SK-MEL-5 (cell line): ENCODE data around the gene SLC10A3. TPM values are rescaled to one million over a fixed set of nuclear protein-coding genes. Genes with fewer than 3 reads are reported as not detected.

Experiments
- DNase-seq: peaks from one replicate; pipeline ENCODE4 v3.0.0-alpha.2; 2016; ENCODE audit warnings: low read depth, low spot score
- in situ Hi-C: cut with HindIII; loops from 2 replicates; pipeline ENCODE4 v1.10.0; 2016; ENCODE audit warnings: low sequenced_read_pairs, high pct_unique_total_duplicates, low pct_unique_long_range_greater_than_20kb
- total RNA-seq: library from RNA; depleted of rRNA; stranded (reverse); fragments of >200 nt; shearing (Covaris generic); gene quantifications from 2 replicates; pipeline ENCODE4 v1.2.3, GENCODE V29; 2014

Gene SLC10A3
- total RNA-seq, 1 experiment from 2014 or later = 9.8 TPM

GRCh38 chrX:154487518-154488290 is 2.7 kb downstream of the SLC10A3 start:
- DNase-seq = no peak
- in situ Hi-C loops = no loop called here

- peak; percentile 41 for DNase-seq
- in situ Hi-C loops = no loop called here
Observed at GRCh38 chrX:154486396-154487207, 3.8 kb downstream of the SLC10A3 start, which contains the start of gene UBL4A. TSS of gene UBL4A (minus strand) at chrX:154486615. CDS start at chrX:154486584, 31 bp downstream.

- in situ Hi-C loops = no loop called here
- DNase-seq = no peak
Observed at GRCh38 chrX:154486052-154486395, 4.4 kb downstream of the SLC10A3 start.

GRCh38 chrX:154485150-154486051 is 5.0 kb downstream of the SLC10A3 start:
- no peak for DNase-seq
- in situ Hi-C loops = no loop called here

- in situ Hi-C loops = no loop called here
- no peak for DNase-seq
Observed at GRCh38 chrX:154484255-154485149, 5.9 kb downstream of the SLC10A3 start.

- no peak for DNase-seq
- in situ Hi-C loops = no loop called here
Observed at GRCh38 chrX:154483325-154483724, 7.1 kb downstream of the SLC10A3 start.

- in situ Hi-C loops = no loop called here
- DNase-seq = no peak
Observed at GRCh38 chrX:154482786-154483185, 7.6 kb downstream of the SLC10A3 start.

GRCh38 chrX:154481911-154482601 is 8.4 kb downstream of the SLC10A3 start:
- in situ Hi-C loops = no loop called here
- DNase-seq = no peak

GRCh38 chrX:154481195-154481594 is 9.2 kb downstream of the SLC10A3 start:
- in situ Hi-C loops = no loop called here
- DNase-seq = no peak

GRCh38 chrX:154478728-154479622 is 11.5 kb downstream of the SLC10A3 start, which contains the start of gene LAGE3:
TSS of gene LAGE3 (minus strand) at chrX:154479281. CDS start at chrX:154478915, 366 bp downstream.
- peak; percentile 86 for DNase-seq
- in situ Hi-C loops = no loop called here

- in situ Hi-C loops = no loop called here
- no peak for DNase-seq
Observed at GRCh38 chrX:154477891-154478477, 12.4 kb downstream of the SLC10A3 start.

GRCh38 chrX:154476821-154477220 is 13.6 kb downstream of the SLC10A3 start:
- no peak for DNase-seq

GRCh38 chrX:154473683-154474082 is 16.7 kb downstream of the SLC10A3 start:
- in situ Hi-C loops = no loop called here
- no peak for DNase-seq

More at GRCh38 chrX:154476821-154477220, 13.6 kb downstream of the SLC10A3 start:
- in situ Hi-C loops = no loop called here

- in situ Hi-C loops = no loop called here
- no peak for DNase-seq
Observed at GRCh38 chrX:154472685-154473632, 17.5 kb downstream of the SLC10A3 start.
